ENCODE data around the gene MTFMT.
"Not testable (repeated sequence)": the region's sequence is repeated elsewhere in the genome, so short reads cannot be mapped to it uniquely, and the experiment has no call there.

Gene MTFMT

GRCh38 chr15:65028921-65029735, at the start of gene MTFMT:
Gene MTFMT (minus strand): TSS chr15:65029639. CDS start chr15:65029613, 26 bp downstream.
- DNase-seq (ENCODE audit: low spot score): peak; percentile 95

- DNase-seq (ENCODE audit: low spot score): peak; percentile 80
These were observed 48.5 kb upstream of the MTFMT start for GRCh38 chr15:65077981-65078352.

GRCh38 chr15:65077291-65077980, 48.0 kb upstream of the MTFMT start:
- DNase-seq (ENCODE audit: low spot score): no peak

GRCh38 chr15:65076486-65077290, 47.2 kb upstream of the MTFMT start, which contains the start of gene KBTBD13:
Gene KBTBD13 (plus strand): TSS chr15:65076746. CDS start chr15:65076816, 70 bp downstream.
- DNase-seq (ENCODE audit: low spot score): no peak

- not testable (repeated sequence) for DNase-seq (ENCODE audit: low spot score)
These were observed 46.4 kb upstream of the MTFMT start for GRCh38 chr15:65075607-65076395.

GRCh38 chr15:65074946-65075345, 45.5 kb upstream of the MTFMT start:
- DNase-seq (ENCODE audit: low spot score): not testable (repeated sequence)

GRCh38 chr15:65072617-65073016, 43.2 kb upstream of the MTFMT start:
- DNase-seq (ENCODE audit: low spot score): no peak

GRCh38 chr15:65072027-65072426, 42.6 kb upstream of the MTFMT start:
- no peak for DNase-seq (ENCODE audit: low spot score)

- DNase-seq (ENCODE audit: low spot score): no peak
These were observed 42.0 kb upstream of the MTFMT start for GRCh38 chr15:65071381-65071811.

GRCh38 chr15:65069779-65070546, 40.5 kb upstream of the MTFMT start:
- DNase-seq (ENCODE audit: low spot score): no peak

GRCh38 chr15:65069179-65069578, 39.7 kb upstream of the MTFMT start:
- no peak for DNase-seq (ENCODE audit: low spot score)

- DNase-seq (ENCODE audit: low spot score): no peak
These were observed 39.0 kb upstream of the MTFMT start for GRCh38 chr15:65068403-65068788.

- DNase-seq (ENCODE audit: low spot score): peak; percentile 74
These were observed 38.4 kb upstream of the MTFMT start, which contains the start of gene RASL12 for GRCh38 chr15:65067645-65068402. Gene RASL12 (minus strand): TSS chr15:65067991. CDS start chr15:65067835, 156 bp downstream.

- no peak for DNase-seq (ENCODE audit: low spot score)
These were observed 37.8 kb upstream of the MTFMT start for GRCh38 chr15:65067317-65067644.

- DNase-seq (ENCODE audit: low spot score): no peak
These were observed 37.3 kb upstream of the MTFMT start for GRCh38 chr15:65066635-65067316.

GRCh38 chr15:65066001-65066634, 36.7 kb upstream of the MTFMT start:
- no peak for DNase-seq (ENCODE audit: low spot score)

GRCh38 chr15:65062726-65063125, 33.3 kb upstream of the MTFMT start:
- DNase-seq (ENCODE audit: low spot score): no peak

- DNase-seq (ENCODE audit: low spot score): no peak
These were observed 32.6 kb upstream of the MTFMT start for GRCh38 chr15:65062061-65062460.

Data from ecto neural progenitor cell (in vitro differentiated cells).